H1 (cell line): ENCODE measurements around the gene GALNT11. TPM values are rescaled to one million over a fixed set of nuclear protein-coding genes. Genes with fewer than 3 reads are reported as not detected.

ENCODE experiments used
- HDAC2 ChIP-seq, 2 experiments: fragments of 300-600 bp in 1 of 2; sonication (generic) in 1 of 2; IDR thresholded peaks; 2 replicates each; pipeline ENCODE4 v1.6.1; 2011 to 2012; ENCODE audit warnings: low read depth in 2 of 2, low read length in 2 of 2, mild to moderate bottlenecking in 2 of 2, moderate library complexity in 2 of 2, borderline replicate concordance in 1 of 2, inconsistent platforms in 1 of 2
- JUN ChIP-seq: IDR thresholded peaks from 2 replicates; pipeline ENCODE4 v1.6.1; 2011; ENCODE audit warnings: low read depth, mild to moderate bottlenecking, improper control_type of control experiment, low read length
- RFX5 ChIP-seq: IDR thresholded peaks from 2 replicates; pipeline ENCODE4 v1.6.1; 2011; ENCODE audit warnings: low read depth, low read length, improper control_type of control experiment, borderline replicate concordance
- SAP30 ChIP-seq: fragments of 300-600 bp; sonication (generic); IDR thresholded peaks from 2 replicates; pipeline ENCODE4 v1.7.1; 2012; ENCODE audit warnings: low read length, moderate library complexity, mild to moderate bottlenecking, inconsistent platforms; ENCODE audit not compliant: insufficient read depth, insufficient replicate concordance
- TEAD4 ChIP-seq: IDR thresholded peaks from 2 replicates; pipeline ENCODE4 v1.6.1; 2012; ENCODE audit warnings: low read depth, low read length, inconsistent platforms, mixed read lengths
- ZNF274 ChIP-seq: IDR thresholded peaks from 2 replicates; pipeline ENCODE4 v1.7.0; 2012; ENCODE audit warnings: low read length, borderline replicate concordance; ENCODE audit errors: extremely low read depth
- polyA plus RNA-seq, 7 experiments: library from polyadenylated mRNA; depleted of rRNA in 3 of 7; stranded (reverse) in 5 of 7; unstranded in 2 of 7; fragments of >200 nt in 5 of 7; fragments of 200-250 nt in 2 of 7; gene quantifications; 1 replicate in 5 of 7; 2 replicates in 1 of 7; 4 replicates in 1 of 7; pipeline versions ENCODE4 v1.2.1 to v1.2.3, GENCODE V29; 2011 to 2013; ENCODE audit warnings: missing spikeins in 2 of 7, mixed read lengths in 2 of 7
- total RNA-seq: library from RNA; stranded (reverse); fragmentation: NEBNext Ultra II Directional; extraction: Animal tissue kit (Norgen Biotek cat#: 25700); gene quantifications from 2 replicates; pipeline ENCODE4 v1.2.1, GENCODE V29; 2021
- TF ChIP-seq, protein P1 (sequence below): fragments of 300-600 bp; sonication (generic); IDR thresholded peaks from 2 replicates; pipeline ENCODE4 v1.7.1; 2012; ENCODE audit warnings: low read length, moderate library complexity, mild to moderate bottlenecking, inconsistent platforms; ENCODE audit not compliant: insufficient replicate concordance

GALNT11 gene
- total and polyA plus RNA-seq, 2 of the 8 experiments (the other 6 are each of a cell fraction or from before 2014, with no cell fraction given) = 20.5 to 23.2 TPM

DNA sequence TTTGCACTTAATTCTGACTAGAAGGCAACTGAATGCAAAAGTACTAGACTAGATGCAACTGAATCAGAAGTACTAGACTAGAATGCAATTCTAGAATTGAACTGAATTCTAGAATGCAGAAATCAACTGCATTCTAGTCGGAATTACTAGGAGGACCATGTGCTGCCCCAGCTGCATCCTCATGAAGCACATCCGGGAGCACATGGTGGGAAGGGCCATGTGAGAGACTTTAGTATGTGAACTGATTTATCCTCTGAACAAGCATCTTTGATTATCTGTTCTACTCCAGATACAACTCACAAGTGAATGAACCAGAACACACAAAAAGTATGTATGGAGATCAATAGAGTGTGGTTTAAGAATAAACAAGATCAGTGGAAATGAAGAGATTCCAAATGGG lies 115.1 kb downstream of the GALNT11 start (continued):
- TF ChIP-seq, protein P1, sequence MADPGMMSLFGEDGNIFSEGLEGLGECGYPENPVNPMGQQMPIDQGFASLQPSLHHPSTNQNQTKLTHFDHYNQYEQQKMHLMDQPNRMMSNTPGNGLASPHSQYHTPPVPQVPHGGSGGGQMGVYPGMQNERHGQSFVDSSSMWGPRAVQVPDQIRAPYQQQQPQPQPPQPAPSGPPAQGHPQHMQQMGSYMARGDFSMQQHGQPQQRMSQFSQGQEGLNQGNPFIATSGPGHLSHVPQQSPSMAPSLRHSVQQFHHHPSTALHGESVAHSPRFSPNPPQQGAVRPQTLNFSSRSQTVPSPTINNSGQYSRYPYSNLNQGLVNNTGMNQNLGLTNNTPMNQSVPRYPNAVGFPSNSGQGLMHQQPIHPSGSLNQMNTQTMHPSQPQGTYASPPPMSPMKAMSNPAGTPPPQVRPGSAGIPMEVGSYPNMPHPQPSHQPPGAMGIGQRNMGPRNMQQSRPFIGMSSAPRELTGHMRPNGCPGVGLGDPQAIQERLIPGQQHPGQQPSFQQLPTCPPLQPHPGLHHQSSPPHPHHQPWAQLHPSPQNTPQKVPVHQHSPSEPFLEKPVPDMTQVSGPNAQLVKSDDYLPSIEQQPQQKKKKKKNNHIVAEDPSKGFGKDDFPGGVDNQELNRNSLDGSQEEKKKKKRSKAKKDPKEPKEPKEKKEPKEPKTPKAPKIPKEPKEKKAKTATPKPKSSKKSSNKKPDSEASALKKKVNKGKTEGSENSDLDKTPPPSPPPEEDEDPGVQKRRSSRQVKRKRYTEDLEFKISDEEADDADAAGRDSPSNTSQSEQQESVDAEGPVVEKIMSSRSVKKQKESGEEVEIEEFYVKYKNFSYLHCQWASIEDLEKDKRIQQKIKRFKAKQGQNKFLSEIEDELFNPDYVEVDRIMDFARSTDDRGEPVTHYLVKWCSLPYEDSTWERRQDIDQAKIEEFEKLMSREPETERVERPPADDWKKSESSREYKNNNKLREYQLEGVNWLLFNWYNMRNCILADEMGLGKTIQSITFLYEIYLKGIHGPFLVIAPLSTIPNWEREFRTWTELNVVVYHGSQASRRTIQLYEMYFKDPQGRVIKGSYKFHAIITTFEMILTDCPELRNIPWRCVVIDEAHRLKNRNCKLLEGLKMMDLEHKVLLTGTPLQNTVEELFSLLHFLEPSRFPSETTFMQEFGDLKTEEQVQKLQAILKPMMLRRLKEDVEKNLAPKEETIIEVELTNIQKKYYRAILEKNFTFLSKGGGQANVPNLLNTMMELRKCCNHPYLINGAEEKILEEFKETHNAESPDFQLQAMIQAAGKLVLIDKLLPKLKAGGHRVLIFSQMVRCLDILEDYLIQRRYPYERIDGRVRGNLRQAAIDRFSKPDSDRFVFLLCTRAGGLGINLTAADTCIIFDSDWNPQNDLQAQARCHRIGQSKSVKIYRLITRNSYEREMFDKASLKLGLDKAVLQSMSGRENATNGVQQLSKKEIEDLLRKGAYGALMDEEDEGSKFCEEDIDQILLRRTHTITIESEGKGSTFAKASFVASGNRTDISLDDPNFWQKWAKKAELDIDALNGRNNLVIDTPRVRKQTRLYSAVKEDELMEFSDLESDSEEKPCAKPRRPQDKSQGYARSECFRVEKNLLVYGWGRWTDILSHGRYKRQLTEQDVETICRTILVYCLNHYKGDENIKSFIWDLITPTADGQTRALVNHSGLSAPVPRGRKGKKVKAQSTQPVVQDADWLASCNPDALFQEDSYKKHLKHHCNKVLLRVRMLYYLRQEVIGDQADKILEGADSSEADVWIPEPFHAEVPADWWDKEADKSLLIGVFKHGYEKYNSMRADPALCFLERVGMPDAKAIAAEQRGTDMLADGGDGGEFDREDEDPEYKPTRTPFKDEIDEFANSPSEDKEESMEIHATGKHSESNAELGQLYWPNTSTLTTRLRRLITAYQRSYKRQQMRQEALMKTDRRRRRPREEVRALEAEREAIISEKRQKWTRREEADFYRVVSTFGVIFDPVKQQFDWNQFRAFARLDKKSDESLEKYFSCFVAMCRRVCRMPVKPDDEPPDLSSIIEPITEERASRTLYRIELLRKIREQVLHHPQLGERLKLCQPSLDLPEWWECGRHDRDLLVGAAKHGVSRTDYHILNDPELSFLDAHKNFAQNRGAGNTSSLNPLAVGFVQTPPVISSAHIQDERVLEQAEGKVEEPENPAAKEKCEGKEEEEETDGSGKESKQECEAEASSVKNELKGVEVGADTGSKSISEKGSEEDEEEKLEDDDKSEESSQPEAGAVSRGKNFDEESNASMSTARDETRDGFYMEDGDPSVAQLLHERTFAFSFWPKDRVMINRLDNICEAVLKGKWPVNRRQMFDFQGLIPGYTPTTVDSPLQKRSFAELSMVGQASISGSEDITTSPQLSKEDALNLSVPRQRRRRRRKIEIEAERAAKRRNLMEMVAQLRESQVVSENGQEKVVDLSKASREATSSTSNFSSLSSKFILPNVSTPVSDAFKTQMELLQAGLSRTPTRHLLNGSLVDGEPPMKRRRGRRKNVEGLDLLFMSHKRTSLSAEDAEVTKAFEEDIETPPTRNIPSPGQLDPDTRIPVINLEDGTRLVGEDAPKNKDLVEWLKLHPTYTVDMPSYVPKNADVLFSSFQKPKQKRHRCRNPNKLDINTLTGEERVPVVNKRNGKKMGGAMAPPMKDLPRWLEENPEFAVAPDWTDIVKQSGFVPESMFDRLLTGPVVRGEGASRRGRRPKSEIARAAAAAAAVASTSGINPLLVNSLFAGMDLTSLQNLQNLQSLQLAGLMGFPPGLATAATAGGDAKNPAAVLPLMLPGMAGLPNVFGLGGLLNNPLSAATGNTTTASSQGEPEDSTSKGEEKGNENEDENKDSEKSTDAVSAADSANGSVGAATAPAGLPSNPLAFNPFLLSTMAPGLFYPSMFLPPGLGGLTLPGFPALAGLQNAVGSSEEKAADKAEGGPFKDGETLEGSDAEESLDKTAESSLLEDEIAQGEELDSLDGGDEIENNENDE = no peak
- TF ChIP-seq JUN (no peak), ZNF274 (no peak), TEAD4 (no peak), RFX5 (no peak), SAP30 (no peak), HDAC2 (IDR thresholded peaks at IDR 0.05; ENCODE audit: borderline replicate concordance in 1 of 2, low read depth in 2 of 2, low read length in 2 of 2) (no peak)
